Panc1 (cell line): ENCODE measurements around the gene TPRG1L. TPM values are rescaled to one million over a fixed set of nuclear protein-coding genes. Genes with fewer than 3 reads are reported as not detected.

Source experiments
- ATAC-seq: fragments of 200-7000 bp; cut with Tn5 transposase; 2 replicates; pipeline ENCODE4 v1.9.1; 2020; ENCODE audit warnings: mild to moderate bottlenecking, moderate library complexity
- BruUV-seq: library from RNA; stranded (reverse); fragments of 400-500 nt; replicated peaks from 2 replicates; lab custom pipeline; 2021; lab: Mats Ljungman, UMichigan
- CTCF ChIA-PET: fragments of 300-600 bp; sonication (Branson Sonifier 250); formaldehyde crosslinking; loops from one replicate; lab custom pipeline; 2022; ENCODE audit warnings: antibody characterized with exemption; lab: Charles Lee
- POLR2A ChIA-PET: fragments of 300-600 bp; sonication (Branson Sonifier 250); formaldehyde crosslinking; loops from one replicate; lab custom pipeline; 2022; ENCODE audit warnings: antibody characterized with exemption; lab: Charles Lee
- DNase-seq: peaks from one replicate; pipeline ENCODE4 v3.0.0-alpha.2; 2010; ENCODE audit warnings: low read depth, low spot score
- H3K27ac ChIP-seq: 2 replicates; pipeline ENCODE4 v1.5.1; 2011; ENCODE audit warnings: mild to moderate bottlenecking, low read length, inconsistent platforms
- H3K27me3 ChIP-seq: fragments of 200-500 bp; sonication (Bioruptor generic); 2 replicates; pipeline ENCODE4 v1.6.0; 2014; ENCODE audit warnings: low read length, inconsistent platforms; ENCODE audit not compliant: control insufficient read depth, insufficient read depth
- H3K36me3 ChIP-seq: fragments of 200-500 bp; sonication (Bioruptor generic); 2 replicates; pipeline ENCODE4 v1.5.1; 2014; ENCODE audit warnings: inconsistent platforms, mild to moderate bottlenecking, low read length, moderate library complexity; ENCODE audit not compliant: control insufficient read depth, insufficient read depth
- H3K4me1 ChIP-seq: 2 replicates; pipeline ENCODE4 v1.5.1; 2011; ENCODE audit warnings: inconsistent platforms, mild to moderate bottlenecking, low read length, moderate library complexity; ENCODE audit not compliant: control insufficient read depth, insufficient read depth
- H3K4me3 ChIP-seq, 2 experiments: 2 replicates each; pipeline ENCODE4 v1.5.1; 2011 to 2012; ENCODE audit warnings: low read depth in 2 of 2, low read length in 2 of 2, mild to moderate bottlenecking in 2 of 2, inconsistent platforms in 1 of 2, moderate library complexity in 1 of 2
- H3K9me3 ChIP-seq: fragments of 200-500 bp; sonication (Bioruptor generic); 2 replicates; pipeline ENCODE4 v1.5.1; 2014; ENCODE audit warnings: low read depth, mild to moderate bottlenecking, inconsistent platforms, low read length, moderate library complexity; ENCODE audit not compliant: control insufficient read depth, insufficient read depth
- POLR2AphosphoS5 ChIP-seq: IDR thresholded peaks from 2 replicates; pipeline ENCODE4 v1.6.1; 2012; ENCODE audit warnings: mild to moderate bottlenecking, low read depth, low read length, moderate library complexity
- REST ChIP-seq, 2 experiments: IDR thresholded peaks; 2 replicates each; pipeline ENCODE4 v1.6.1; 2011 to 2012; ENCODE audit warnings: low read depth in 2 of 2, control low read depth in 1 of 2, low read length in 1 of 2, mild to moderate bottlenecking in 1 of 2, moderate library complexity in 1 of 2; ENCODE audit not compliant: insufficient read depth in 1 of 2
- SIN3A ChIP-seq: IDR thresholded peaks from 2 replicates; pipeline ENCODE4 v1.6.1; 2012; ENCODE audit warnings: low read depth, mild to moderate bottlenecking, low read length, moderate library complexity, borderline replicate concordance; ENCODE audit not compliant: insufficient read depth
- TCF7L2 ChIP-seq: IDR thresholded peaks from 2 replicates; pipeline ENCODE4 v1.6.1; 2011; ENCODE audit warnings: mild to moderate bottlenecking, low read depth, low read length, inconsistent platforms
- in situ Hi-C: cut with HindIII; loops from 2 replicates; pipeline ENCODE4 v1.10.0; 2016; ENCODE audit warnings: low sequenced_read_pairs, low pct_unique_long_range_greater_than_20kb
- intact Hi-C: fragments of 100-400 bp; cut with micrococcal nuclease; formaldehyde crosslinking; loops from one replicate; pipeline ENCODE4 v1.10.0; 2022; ENCODE audit not compliant: unreplicated experiment
- total RNA-seq: library from RNA; stranded (reverse); gene quantifications from one replicate; pipeline ENCODE4 v1.2.1, GENCODE V29; 2021; ENCODE audit not compliant: unreplicated experiment
- TF ChIP-seq, protein P1 (sequence below): fragments of 450-650 bp; IDR thresholded peaks from 2 replicates; pipeline ENCODE4 v1.5.1; 2017; ENCODE audit warnings: mild to moderate bottlenecking

The TPRG1L gene
- total RNA-seq, 1 experiment from 2014 or later: 57.5 TPM

- ATAC-seq (peak; percentile 20; the same call in 1 of the 2 replicates), DNase-seq (no peak)
- H3K4me1 ChIP-seq: peaks cover 8% of the 10 kb centered on the region
- POLR2A ChIA-PET: no interaction called here
- TF ChIP-seq REST (IDR thresholded peaks at IDR 0.05; ENCODE audit: insufficient read depth in 1 of 2, low read depth in 2 of 2, low read length in 1 of 2): no peak
- TF ChIP-seq TCF7L2: no peak
- TF ChIP-seq, protein P1, sequence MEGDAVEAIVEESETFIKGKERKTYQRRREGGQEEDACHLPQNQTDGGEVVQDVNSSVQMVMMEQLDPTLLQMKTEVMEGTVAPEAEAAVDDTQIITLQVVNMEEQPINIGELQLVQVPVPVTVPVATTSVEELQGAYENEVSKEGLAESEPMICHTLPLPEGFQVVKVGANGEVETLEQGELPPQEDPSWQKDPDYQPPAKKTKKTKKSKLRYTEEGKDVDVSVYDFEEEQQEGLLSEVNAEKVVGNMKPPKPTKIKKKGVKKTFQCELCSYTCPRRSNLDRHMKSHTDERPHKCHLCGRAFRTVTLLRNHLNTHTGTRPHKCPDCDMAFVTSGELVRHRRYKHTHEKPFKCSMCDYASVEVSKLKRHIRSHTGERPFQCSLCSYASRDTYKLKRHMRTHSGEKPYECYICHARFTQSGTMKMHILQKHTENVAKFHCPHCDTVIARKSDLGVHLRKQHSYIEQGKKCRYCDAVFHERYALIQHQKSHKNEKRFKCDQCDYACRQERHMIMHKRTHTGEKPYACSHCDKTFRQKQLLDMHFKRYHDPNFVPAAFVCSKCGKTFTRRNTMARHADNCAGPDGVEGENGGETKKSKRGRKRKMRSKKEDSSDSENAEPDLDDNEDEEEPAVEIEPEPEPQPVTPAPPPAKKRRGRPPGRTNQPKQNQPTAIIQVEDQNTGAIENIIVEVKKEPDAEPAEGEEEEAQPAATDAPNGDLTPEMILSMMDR: no peak
- no peak for TF ChIP-seq POLR2AphosphoS5
- TF ChIP-seq SIN3A: no peak
- no peak overlapping the region for H3K4me3 ChIP-seq
- no peaks in the 10 kb centered on the region for H3K36me3 ChIP-seq
- H3K27me3 ChIP-seq: no peaks in the 10 kb centered on the region
- no peaks in the 10 kb centered on the region for H3K9me3 ChIP-seq
- no peak overlapping the region for H3K27ac ChIP-seq
- BruUV-seq: no TSS peak
- CTCF ChIA-PET: interaction anchor here (0.7 kb wide), 1 partner anchor 20 kb away, joined by 3 read pairs; no protein-coding TSS in a partner anchor
- in situ Hi-C loops (no loop called here), intact Hi-C loops (no loop called here)
Observed at GRCh38 chr1:3599286-3599811, 25.5 kb upstream of the TPRG1L start.

DNA sequence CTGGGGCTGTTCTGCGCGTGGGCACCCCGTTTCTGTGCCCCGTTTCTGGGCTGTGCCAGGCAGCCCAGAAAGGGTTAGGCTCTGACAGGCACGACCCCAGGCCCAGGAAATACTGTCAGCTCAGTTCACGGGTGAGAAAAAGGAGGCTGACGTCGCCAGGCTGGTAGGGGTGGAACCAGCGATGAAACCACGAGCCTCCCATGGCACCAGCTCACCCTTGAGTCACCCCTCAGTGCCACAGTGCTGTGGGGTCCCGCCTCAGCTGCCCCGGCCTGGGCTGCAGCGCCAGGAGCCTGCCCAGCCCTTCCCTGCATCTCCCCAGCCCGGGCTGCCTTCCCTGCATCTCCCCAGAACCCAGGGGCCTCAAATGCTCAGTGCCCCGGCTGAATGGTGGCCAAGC is 25.0 kb upstream of the TPRG1L start:
- Histone ChIP-seq H3K9me3 (no peaks in the 10 kb centered on the region), H3K4me1 (peaks cover 8% of the 10 kb centered on the region), H3K27ac (no peak overlapping the region), H3K27me3 (no peaks in the 10 kb centered on the region), H3K36me3 (no peaks in the 10 kb centered on the region), H3K4me3 (no peak overlapping the region)
- ChIA-PET POLR2A (no interaction called here), CTCF (no interaction called here)
- ATAC-seq (no peak), DNase-seq (no peak)
- no TSS peak for BruUV-seq
- intact Hi-C loops: no loop called here
- in situ Hi-C loops: no loop called here
- TF ChIP-seq, protein P1: no peak
- no peak for TF ChIP-seq SIN3A
- TF ChIP-seq POLR2AphosphoS5: no peak
- TF ChIP-seq REST (IDR thresholded peaks at IDR 0.05; ENCODE audit: insufficient read depth in 1 of 2, low read depth in 2 of 2, low read length in 1 of 2): no peak
- TF ChIP-seq TCF7L2: no peak
